MCF 10A (cell line): ENCODE results near the gene KLHL8. TPM values are rescaled to one million over a fixed set of nuclear protein-coding genes. Genes with fewer than 3 reads are reported as not detected.

Experiments
- BruUV-seq: library from RNA; stranded (reverse); fragments of 400-500 nt; replicated peaks from 2 replicates; lab custom pipeline; 2021; lab: Mats Ljungman, UMichigan
- CTCF ChIA-PET: fragments of 300-600 bp; sonication (Branson Sonifier 250); formaldehyde crosslinking; extraction: SDS; loops from one replicate; lab custom pipeline; 2021; ENCODE audit warnings: antibody characterized with exemption, inconsistent platforms; lab: Yijun Ruan, JAX
- POLR2A ChIA-PET: fragments of 300-600, 350-650 bp; sonication (Branson Sonifier 250); formaldehyde crosslinking; extraction: SDS; loops from one replicate; lab custom pipeline; 2020; ENCODE audit warnings: antibody characterized with exemption, inconsistent platforms; lab: Yijun Ruan, JAX
- DNase-seq: peaks from one replicate; pipeline ENCODE4 v3.0.0-alpha.2; 2018; ENCODE audit not compliant: unreplicated experiment
- H3K27ac Mint-ChIP-seq: one replicate; pipeline ENCODE4 v1.8.0; 2022; ENCODE audit warnings: mild to moderate bottlenecking, low read depth, mixed read lengths; ENCODE audit not compliant: unreplicated experiment
- H3K27me3 Mint-ChIP-seq: one replicate; pipeline ENCODE4 v1.8.0; 2022; ENCODE audit warnings: mixed read lengths; ENCODE audit not compliant: insufficient read depth, unreplicated experiment
- H3K36me3 Mint-ChIP-seq: one replicate; pipeline ENCODE4 v1.8.0; 2022; ENCODE audit warnings: mild to moderate bottlenecking, moderate library complexity, mixed read lengths; ENCODE audit not compliant: insufficient read depth, unreplicated experiment
- H3K4me1 Mint-ChIP-seq: one replicate; pipeline ENCODE4 v1.8.0; 2022; ENCODE audit warnings: mixed read lengths; ENCODE audit not compliant: insufficient read depth, unreplicated experiment
- H3K4me3 Mint-ChIP-seq: one replicate; pipeline ENCODE4 v1.8.0; 2022; ENCODE audit warnings: mild to moderate bottlenecking, moderate library complexity, mixed read lengths; ENCODE audit not compliant: unreplicated experiment
- H3K9me3 Mint-ChIP-seq: one replicate; pipeline ENCODE4 v1.8.0; 2022; ENCODE audit warnings: mixed read lengths; ENCODE audit not compliant: unreplicated experiment
- intact Hi-C: fragments of 100-400 bp; cut with micrococcal nuclease; formaldehyde crosslinking; loops from 2 replicates; pipeline ENCODE4 v1.14.1; 2022
- total RNA-seq: library from RNA; stranded (reverse); gene quantifications from 2 replicates; pipeline ENCODE4 v1.2.3, GENCODE V29; 2022
- TF ChIP-seq, protein P1 (sequence below): fragments of 200-600 bp; IDR thresholded peaks from one replicate; pipeline ENCODE4 v1.8.0; 2022; ENCODE audit warnings: antibody characterized with exemption, mild to moderate bottlenecking; ENCODE audit not compliant: unreplicated experiment

The KLHL8 gene
- total RNA-seq, 1 experiment from 2014 or later: 14.9 TPM

DNA sequence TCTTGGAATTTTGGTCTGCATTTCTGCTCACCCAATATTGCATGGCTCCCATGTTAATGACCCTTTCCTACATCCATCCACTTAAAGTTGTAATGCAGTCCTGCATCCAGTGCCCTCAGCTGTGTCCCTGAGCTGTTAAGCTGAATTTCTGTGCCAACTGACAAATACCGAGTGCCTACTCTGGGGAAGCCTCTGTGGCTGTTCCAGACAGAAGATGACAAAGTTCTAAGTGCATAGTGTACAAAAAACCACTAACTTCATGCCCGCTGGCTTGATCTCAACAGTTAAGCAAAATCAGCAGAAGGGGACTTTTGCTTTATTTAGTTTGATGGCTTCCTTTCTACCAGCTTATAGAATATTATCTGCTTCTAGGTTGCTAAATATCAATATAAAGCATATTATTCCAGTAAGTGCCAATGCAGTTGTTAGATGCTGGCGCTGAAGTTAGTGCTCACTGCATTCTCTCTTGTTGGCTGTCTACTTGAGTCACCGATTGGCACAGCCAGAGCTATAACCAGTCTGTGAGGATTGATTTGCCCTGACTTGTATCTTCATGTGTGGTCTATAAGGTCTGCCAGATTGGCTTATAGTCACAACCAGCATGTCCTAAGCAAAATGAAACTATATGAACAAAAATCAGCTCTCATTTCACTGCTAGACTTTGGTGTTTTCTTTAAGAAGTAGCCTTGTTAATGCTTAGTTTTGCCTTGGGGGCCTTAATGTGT is 98.9 kb downstream of the KLHL8 start:
- peak; percentile 94 for DNase-seq
- Mint-ChIP-seq H3K9me3 (no peaks in the 10 kb centered on the region), H3K4me1 (peaks cover 29% of the 10 kb centered on the region), H3K36me3 (peaks cover 66% of the 10 kb centered on the region), H3K27ac (peak overlapping the region; percentile 84), H3K27me3 (no peaks in the 10 kb centered on the region), H3K4me3 (peak overlapping the region; percentile 64)
- ChIA-PET POLR2A (interaction anchor here (0.7 to 5.8 kb wide), 22 partner anchors 11 to 198 kb away, joined by 3 to 63 read pairs (median 6); partner anchors contain the start of genes AFF1 and KLHL8), CTCF (interaction anchor here (0.6 to 6.2 kb wide), 9 partner anchors 13 to 222 kb away, joined by 3 to 35 read pairs (median 4); no protein-coding TSS in a partner anchor)
- BruUV-seq: no TSS peak
- TF ChIP-seq, protein P1, sequence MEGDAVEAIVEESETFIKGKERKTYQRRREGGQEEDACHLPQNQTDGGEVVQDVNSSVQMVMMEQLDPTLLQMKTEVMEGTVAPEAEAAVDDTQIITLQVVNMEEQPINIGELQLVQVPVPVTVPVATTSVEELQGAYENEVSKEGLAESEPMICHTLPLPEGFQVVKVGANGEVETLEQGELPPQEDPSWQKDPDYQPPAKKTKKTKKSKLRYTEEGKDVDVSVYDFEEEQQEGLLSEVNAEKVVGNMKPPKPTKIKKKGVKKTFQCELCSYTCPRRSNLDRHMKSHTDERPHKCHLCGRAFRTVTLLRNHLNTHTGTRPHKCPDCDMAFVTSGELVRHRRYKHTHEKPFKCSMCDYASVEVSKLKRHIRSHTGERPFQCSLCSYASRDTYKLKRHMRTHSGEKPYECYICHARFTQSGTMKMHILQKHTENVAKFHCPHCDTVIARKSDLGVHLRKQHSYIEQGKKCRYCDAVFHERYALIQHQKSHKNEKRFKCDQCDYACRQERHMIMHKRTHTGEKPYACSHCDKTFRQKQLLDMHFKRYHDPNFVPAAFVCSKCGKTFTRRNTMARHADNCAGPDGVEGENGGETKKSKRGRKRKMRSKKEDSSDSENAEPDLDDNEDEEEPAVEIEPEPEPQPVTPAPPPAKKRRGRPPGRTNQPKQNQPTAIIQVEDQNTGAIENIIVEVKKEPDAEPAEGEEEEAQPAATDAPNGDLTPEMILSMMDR: no peak
- intact Hi-C loops: loop anchor here (1.0 to 5.0 kb wide), 3 partner anchors 114 to 199 kb away; partner anchors contain the start of gene AFF1

DNA sequence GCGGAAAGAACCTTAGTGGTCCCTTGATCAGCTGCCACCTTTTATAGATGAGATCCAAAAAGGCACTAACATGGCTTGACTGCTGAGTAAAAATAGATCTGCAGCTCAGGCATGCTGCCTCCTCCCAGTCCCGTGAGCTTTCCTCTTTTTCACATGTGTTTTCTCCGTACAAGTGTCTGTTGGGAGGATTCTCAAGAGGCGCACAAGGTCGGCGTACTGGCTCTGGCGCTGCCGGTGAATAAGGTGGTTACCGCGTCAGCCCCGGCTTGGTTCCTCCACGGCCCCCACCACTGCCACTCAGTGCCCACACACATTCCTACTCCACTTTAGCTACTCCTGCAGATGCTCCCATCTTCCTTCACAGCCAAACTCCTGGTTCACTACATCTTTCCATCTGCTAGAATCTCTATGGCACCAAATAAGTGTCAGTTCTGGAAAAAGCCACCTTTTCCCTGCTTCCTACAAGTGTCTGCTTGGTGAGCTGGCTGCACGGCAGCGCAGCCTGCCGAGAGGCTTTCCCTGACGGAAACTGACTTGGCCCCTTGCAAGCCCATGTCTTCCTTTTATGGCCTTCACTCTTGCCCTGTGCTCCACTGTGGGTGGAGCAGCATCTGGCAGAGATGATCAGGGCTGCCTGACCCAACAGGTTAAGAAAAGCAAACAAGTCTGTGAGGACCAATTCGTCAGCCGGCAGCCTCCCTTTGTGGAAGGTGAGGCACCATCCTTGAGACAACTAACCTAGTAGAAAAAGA is 99.8 kb downstream of the KLHL8 start:
- Mint-ChIP-seq H3K9me3 (no peaks in the 10 kb centered on the region), H3K36me3 (peaks cover 66% of the 10 kb centered on the region), H3K27me3 (no peaks in the 10 kb centered on the region), H3K27ac (peak overlapping the region; percentile 84), H3K4me1 (peaks cover 29% of the 10 kb centered on the region), H3K4me3 (peak overlapping the region; percentile 64)
- CTCF ChIA-PET: interaction anchor here (0.6 to 6.2 kb wide), 7 partner anchors 11 to 197 kb away, joined by 3 to 35 read pairs (median 5); no protein-coding TSS in a partner anchor
- intact Hi-C loops: loop anchor here (1.0 to 5.0 kb wide), 3 partner anchors 113 to 198 kb away; partner anchors contain the start of gene AFF1
- DNase-seq: peak; percentile 83
- TF ChIP-seq, protein P1: no peak
- no TSS peak for BruUV-seq
- POLR2A ChIA-PET: interaction anchor here (0.7 to 5.8 kb wide), 16 partner anchors 11 to 554 kb away, joined by 3 to 63 read pairs (median 6); partner anchors contain the start of genes AFF1 and KLHL8

DNA sequence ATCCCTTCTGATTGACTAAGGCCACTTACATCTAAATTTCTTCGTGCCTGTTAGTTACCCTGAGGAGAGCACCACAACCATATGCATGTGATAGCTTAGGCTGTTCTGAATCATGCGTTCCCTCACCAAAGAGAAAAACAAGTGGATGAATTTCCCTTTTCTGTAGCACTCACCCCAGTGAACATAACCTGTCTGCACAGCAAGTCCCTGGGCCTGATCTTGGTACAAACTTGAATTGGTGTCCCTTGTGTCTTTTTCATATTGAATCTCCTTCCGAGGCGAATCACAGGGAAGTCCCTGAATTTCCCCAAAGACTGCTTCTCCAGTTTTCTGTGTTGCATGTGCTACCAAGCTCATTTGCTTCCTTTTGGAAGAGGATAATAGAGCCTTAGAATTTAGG is 100.4 kb downstream of the KLHL8 start:
- TF ChIP-seq, protein P1: no peak
- Mint-ChIP-seq H3K9me3 (no peaks in the 10 kb centered on the region), H3K27me3 (no peaks in the 10 kb centered on the region), H3K4me1 (peaks cover 29% of the 10 kb centered on the region), H3K27ac (peak overlapping the region; percentile 84), H3K36me3 (peaks cover 66% of the 10 kb centered on the region), H3K4me3 (peak overlapping the region; percentile 64)
- ChIA-PET POLR2A (interaction anchor here (0.7 to 5.8 kb wide), 13 partner anchors 11 to 553 kb away, joined by 3 to 63 read pairs (median 5); partner anchors contain the start of genes AFF1 and KLHL8), CTCF (interaction anchor here (0.9 to 6.2 kb wide), 7 partner anchors 11 to 197 kb away, joined by 3 to 35 read pairs (median 5); no protein-coding TSS in a partner anchor)
- intact Hi-C loops: loop anchor here (2.0 to 5.0 kb wide), 2 partner anchors 113 to 185 kb away; partner anchors contain the start of gene AFF1
- no TSS peak for BruUV-seq
- no peak for DNase-seq
